HG03025 (cell line): ENCODE measurements around the gene RAB11FIP5.

Source experiments
- ATAC-seq: cut with Tn5 transposase; IDR thresholded peaks from one replicate; pipeline ENCODE4 v1.9.1; 2021; ENCODE audit warnings: mild to moderate bottlenecking, moderate library complexity; ENCODE audit not compliant: unreplicated experiment, low FRiP score

The RAB11FIP5 gene

DNA sequence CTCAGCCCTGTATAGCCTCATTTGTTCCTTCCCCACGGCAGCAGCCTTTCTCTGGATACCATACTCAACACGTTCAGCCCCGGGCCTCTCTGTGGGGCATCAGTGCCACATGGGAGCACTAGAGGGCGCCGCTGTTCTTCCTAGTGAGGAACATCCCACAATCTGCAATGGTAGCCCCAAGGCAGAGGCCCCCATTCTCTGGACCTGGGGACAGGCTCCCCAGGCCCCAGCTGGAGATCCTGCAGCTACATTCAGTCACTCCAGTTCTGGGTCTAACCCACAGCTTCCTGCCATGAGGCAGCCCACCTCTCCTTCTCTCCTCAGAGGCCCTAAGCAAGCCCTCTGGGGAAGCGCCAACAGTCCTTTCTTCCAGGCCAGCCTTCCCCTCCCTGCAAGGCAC lies 27.1 kb downstream of the RAB11FIP5 start:
- ATAC-seq: peak; percentile 75

DNA sequence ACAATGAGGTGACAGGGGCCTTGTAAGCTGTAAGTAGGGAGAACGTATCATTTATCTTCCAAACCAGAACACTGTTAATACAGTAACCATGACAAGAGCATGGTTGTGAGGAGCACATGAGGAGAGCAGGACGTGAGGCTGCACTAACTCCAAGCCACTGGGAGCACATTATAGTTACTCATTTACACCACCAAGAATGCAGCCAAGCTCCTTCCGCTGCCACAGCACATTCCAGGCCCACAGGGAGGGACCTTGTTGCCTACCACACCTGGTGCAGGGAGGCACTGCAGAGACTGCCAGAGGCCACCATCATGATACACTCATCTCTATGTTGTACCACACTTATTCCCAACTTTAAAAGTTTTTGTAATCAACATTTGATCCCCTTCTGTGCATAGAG lies 27.8 kb downstream of the RAB11FIP5 start:
- ATAC-seq: no peak

DNA sequence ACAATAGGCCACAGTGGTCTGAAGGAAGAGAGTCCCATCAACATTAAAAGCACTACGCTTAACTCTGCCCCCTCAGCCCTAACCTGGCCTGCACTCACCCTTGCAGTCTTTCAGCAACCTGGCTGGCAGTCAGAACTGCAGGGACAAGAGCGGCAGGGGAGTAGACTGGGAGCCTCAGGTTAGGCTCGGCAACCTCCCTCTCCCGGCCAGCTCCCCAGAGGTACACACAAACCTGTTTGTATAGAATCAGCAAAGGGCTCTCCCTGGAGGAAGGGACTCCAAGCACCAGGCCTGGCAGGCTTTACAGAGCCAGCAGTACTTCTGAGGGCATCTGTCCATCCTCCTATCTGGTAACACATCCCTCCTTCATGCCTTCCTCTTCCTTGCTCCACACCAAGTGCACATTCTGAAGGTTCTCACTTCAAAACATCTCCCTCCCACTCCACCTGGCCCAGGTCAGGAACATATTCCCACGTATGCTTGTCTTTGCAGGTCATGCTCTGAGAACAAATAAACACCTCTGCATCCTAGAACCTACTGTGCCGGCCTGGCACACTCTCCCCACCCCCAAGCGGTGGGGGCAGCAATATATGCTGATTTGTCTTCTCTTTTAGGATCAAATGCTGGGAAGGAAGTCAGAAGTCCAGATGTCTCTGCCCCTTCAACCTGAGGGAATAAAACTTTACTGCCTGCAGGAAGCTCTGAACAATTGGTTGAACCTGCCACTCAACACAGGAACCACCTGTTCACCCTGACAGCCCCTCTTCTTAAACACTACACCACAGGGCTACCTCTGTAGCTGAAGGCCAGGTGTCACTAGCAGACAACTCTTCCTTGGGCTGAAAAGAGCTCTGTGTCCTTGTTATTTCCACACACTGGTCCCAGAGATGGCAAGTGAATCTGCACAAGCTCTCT lies 28.6 kb downstream of the RAB11FIP5 start:
- no peak for ATAC-seq

DNA sequence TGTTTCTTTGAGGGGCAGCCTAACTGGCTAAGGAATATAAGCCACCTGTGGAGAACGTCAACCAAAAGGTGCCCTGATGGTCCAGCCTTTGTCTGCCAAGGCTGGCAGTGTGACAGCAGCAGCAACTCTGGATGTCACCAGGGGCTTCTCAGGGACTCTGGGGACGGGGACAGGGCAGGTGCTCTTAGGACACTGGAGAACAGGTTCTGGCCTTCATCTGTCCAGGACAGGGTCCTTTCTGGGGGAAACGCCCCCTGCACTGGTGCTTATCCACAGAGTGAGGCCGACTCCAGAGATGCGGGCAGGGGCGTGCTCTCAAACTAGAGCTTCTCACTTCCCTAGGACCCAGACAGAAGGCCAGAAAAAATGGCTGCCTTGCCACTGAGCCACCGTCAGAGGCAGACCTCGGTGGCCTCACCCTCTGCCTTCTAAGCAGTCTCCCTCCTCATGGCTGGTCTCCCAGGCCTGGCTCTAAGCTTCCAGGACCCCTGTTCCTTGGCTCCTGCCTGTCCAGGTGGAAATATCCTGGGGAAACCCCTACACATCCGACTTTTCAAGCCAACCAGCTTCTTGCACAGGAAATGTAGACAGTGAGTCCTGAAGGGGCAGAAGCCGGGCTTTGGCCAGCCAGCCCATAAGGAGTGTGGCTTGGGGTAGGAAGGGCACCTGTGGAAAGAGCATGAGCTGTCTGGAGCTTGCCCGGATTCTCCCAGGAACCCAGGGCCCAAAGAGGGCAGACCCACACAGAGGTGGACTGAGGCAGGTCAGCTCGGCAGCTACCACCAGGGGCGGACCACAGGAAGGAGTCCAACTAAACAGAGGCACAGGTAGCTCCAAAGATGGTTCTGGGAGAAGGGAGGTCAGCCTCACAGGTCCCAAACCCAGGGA lies 30.0 kb downstream of the RAB11FIP5 start:
- no peak for ATAC-seq

DNA sequence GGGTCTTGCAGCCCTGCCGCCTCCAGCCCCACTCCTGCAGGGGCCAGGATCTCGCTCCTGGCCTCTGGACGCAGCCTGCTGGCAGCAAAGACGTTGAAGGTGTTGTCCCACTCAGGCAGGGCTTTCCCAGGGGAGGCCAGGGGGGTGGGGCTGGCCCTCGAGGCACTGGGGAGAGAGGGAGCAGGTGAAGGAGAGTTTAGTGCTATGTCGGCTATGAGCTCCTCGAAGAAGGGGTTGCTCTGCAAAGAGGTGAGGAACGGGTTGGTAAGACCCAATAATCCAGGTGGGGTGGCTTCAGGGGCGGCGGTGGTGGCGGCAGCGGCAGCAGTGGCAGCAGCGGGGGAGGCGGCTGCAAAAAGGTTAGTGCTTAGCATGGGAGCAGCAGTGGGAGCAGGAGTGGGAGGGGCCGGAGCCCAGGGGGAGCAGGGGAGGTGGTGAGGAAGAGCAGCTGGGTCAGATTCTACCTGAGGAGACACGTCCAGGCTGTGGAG lies 31.5 kb downstream of the RAB11FIP5 start:
- no peak for ATAC-seq

DNA sequence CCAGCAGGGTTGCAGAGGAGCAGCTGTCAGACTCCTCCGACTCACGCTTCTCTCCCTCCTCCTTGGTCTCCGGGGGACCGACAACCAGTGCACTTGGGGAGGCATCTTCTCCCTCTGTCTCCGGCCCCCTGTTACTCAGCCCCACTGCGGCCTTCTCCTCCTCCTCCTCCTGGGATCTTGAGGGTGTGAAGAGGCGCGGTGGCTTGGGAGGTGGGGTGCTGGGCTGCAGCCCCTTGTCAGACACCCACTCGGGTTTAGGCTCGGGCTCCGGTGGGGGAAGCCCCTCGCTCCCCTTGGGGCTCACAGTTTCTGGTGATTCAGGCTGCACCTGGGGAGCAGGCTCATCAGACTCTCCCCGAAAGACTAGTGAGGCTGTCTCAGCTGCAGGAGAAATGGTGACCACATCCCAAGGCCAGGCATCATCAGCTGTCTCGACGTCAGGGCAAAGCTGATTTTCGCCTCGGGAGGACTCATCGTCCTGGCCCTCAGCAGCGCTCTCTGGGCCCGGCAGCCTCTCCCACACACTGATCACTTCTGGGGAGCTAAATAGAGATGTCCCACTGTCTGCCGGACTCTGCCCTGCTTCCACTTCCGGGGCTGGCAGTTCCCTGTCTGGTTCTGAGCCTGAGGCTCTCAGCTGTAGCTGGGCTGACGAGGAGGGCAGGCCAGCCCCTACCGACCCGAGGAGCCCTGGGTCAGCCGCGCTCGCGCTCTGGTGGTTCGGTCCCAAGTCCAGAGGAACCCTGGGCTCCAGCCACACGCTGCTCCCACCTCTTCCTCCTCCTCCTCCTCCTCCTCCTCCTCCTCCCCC lies 32.2 kb downstream of the RAB11FIP5 start:
- ATAC-seq: no peak

DNA sequence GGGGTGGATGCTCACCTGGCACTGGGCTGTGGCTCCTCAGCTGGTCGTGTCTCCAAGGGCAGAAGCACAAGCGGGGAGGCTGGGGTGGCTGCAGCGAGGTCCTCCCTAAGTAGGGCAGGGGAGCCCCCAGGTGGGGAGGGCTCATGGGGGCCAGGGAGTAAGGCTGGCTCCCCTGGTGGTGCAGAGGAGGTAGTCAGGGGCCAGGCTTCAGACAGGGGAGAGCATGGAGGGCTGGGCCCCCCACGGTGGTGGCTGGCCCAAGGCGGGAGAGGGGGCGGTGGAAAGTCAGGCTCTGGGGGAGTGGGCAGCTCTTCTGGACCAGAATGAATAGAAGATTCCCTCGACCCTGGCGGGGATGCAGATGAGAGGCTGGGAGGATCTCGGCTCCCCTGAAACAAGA lies 33.1 kb downstream of the RAB11FIP5 start:
- ATAC-seq: no peak

DNA sequence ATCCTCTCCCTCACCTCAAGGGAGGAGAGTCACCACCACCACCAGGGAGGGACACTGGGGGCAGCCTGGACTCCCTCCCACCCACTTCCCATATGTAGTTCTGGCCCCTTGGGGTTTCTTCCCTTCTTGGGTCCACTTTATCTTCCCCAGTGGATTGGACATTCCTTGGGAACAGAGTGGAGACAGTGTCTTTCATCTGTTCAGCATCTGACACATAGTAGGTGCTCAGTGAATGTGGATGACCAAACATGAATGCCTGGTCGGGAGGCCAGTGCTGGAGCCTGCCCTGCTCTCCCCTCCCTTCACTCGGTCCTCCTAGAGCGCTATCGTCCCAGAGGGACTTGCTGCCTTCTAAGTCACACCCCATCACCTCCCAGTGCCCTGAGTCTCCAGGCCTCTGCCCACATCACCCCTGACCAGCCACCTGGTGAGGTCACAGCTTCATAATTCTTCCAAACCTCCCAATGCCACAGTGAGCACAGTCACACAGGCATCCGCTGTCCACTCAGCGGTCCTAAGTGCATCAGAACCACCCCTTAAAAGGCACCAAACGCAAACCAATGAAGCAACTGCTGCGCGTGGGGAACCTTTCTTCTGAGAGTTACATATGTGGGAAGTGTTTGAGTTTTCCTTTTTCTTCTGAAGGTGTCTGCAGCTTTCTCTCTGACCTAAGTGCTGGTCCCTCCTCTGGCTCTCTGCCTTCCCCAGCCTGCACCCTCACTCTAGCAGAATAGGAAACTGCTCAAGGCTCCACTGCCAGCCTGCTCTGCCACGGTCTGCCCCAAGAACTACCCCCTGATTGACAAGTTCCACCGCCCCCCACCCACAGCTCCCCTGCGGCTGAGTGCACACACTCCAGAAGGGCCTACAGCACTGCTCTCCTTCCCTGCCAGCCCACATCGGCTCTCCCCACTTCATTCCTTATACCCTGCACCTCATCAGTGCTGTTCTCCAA lies 34.0 kb downstream of the RAB11FIP5 start:
- no peak for ATAC-seq

DNA sequence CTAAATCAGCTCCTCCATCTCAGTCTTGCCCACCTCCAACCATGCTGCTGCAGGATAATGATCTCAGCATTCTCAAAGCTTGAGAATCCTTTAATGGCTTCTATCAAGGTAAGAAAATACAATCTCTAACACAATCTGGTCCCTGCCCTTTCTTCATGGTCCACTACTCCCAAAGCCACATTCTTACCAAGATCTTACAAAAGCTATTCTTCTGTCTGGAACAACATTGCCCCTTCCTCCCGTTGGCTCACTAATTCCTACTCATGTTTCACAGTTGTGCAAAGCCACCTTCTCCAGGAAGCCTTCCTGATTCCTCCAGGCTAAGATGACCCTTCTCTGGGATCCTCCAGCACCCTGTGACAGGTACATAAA lies 35.3 kb downstream of the RAB11FIP5 start:
- no peak for ATAC-seq

DNA sequence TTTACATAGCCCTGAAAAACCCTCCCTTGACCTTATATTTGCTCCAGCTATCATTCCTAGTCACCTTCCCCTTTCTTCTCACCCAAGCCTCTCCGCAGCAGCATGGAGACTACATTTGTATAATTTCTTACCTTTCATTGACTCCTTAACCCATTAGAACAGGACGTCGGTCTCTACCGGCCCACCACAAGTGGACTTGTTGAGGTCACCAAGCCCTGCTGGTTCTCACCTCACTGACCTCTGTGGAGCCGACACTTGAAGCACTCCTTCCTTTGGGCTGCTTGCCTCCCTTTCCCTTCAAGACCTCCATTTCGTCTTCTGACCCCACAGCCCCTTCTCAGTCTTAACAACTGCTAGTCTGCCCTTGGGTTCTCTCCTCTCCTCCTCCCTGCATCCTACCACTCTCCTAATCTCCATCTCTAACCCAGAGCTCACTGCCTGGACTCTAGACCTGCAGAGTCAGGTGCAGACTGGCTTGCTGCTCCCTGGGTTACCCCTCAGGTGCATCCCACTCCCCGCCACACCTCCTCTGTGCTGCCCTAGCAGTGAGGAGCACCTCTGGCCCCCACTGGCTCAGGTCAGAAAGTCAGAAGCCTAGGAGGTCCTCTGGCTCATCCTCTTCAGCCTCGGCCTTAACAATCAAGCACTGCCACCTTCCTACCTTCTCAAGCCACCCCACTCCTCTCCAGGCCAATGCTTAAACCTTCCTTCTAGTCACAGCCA lies 35.9 kb downstream of the RAB11FIP5 start:
- ATAC-seq: no peak

DNA sequence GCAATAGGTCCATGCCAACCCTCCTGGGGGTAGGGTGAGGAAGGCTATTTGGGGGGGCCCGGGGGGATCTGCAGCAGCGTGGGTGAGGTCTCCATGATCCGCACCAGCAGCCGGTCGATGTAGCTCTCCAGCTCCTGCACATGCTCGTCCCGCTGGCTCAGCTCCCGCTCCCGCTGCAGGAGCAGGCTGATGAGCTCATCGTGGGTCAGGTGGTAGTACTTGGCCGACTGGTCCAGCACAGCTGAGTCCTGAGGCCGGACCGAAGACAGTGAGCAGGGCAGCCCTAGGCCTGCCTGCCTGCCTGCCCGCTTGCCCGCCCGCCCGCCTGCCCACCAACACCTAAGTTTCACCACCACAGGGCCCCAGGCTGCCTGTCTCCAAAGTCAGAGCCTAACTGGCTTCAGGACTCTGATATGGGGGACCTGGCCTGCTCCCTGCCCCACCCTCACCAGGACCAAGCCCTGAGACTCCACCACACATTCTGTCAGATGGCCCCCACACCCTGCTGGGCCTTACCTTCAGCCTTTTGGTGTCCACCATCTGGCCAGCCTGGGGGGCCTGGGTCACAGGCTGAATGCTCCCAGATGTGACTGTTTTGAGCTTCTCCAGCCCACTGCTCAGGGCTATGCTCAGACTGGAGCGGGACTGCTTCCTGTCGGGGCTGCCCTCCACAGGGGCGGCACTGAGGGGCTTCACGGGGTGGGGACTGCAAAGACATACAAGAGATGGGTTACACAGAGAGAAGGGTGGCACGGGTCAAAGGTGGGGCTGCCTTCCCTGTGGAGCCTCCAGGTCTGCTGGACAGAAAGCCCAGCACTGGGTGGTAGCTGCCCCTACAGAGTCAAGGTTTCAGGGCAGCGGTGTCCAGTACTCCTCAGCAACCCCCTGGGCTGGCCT lies 37.0 kb downstream of the RAB11FIP5 start:
- ATAC-seq: no peak

DNA sequence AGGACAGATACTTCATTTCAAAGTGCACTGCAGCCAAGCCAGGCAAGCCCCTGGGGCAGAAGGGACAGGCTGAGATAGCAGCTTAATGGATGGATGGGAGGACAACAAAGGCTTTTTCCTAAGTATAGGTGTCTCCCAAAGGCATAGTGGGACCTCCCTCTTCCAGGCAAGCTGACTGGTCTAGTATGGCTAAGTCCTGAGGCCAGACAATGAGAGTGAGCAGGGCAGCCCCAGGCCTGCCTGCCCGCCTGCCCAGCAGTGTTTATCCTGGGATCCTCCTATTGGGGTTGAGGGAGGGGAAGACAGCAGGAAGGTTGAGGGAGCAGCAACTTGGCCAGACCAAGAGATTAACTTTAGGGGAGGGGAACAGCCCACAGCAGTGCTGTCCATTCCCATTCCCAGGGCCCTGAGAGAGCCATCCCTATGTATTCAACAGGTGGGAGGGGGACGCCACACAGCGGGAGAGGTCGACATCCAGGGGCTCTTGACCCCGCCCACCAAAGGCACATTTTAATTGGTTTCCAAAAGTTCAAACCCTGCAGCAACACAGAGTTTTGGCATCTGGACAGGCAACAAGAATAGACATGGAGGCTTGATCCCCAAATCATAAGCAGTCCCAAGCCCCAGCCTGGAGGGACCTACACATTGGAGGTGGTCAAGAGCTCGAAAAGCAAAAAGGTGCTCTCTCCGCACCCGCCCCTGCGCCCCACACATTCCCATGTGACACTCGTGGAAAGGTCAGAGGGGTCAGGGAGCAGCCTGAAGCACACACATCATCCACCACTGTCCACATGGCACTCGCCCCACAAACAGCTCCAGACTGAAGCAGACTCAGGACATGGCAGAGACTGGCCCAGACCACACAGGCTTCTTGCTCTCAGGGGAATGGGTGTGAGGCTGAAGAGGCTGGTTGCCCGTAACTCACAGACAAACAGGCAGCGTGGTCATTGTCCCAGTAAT lies 38.4 kb downstream of the RAB11FIP5 start:
- no peak for ATAC-seq

DNA sequence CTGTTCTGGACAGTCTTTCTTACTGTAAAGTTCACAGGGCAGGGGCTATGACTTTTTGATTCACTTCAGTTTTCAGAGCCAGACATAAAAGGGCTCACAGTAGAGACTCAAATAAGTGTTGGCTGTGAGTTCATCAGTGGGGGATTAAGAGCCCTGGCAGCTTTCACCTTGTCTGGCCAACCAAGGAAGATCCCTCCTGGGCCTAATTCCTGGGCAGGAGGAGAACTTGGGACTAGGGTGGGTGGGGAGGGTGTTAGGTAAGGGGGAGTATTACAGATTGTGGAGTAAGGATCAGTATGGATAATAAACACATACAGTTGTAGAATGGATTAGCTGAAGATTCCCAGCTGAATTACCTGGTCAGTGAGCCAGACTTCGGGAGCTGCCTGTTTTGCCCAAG lies 40.3 kb downstream of the RAB11FIP5 start:
- ATAC-seq: no peak

DNA sequence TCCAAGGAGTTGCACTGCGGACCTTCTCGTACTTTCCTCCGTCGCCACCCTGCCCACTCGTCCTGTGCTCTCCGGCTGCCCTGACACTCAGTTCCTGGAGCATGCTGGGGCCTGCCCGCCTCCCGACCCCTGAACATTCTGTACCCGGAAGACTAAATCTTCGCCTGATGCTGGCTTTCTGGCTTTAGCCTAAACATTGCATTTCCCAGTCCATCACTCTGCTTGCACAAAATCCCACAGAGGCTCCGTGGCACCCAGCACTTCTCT lies 40.7 kb downstream of the RAB11FIP5 start:
- ATAC-seq: no peak

DNA sequence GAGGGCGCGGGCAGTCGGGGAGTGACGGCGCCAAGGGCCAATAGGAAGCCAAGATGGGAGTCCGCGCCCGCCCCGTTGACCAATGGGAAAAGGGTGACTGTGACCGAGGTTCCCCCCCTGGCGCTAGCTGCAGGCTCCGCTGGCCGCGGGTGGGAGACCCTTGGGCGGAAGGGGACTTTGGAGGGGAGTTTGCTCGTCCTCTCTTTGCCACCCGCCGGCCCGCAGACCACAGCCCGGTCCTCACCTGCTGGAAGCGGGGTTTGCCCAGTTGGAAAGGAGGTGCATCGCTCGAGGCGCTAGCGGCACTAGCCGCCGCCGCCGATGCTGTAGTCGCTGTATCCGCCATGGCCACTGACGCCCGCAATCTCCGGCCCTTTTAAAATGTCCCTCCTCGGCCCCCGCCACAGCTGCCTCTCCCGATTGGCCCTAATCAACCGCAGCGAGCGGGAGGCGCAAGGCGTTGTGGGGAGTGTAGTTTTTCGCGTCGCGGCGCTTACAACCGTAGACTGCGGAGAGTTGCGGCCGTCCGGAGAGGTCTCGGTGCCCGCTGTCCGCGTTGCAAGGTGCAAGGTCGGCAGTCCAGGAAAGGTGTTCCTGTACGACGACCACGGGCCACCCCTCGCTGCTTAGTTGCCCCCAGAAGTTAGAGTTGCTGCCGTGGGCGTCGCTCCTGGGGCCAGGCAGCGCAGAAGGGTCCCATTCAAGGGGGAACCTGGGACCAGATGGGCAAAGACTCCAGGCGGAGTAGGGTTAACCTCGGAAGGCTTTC lies 41.2 kb downstream of the RAB11FIP5 start, which contains the start of gene SFXN5:
Gene SFXN5 (minus strand): TSS at position 353 of the 769 bp plus-strand sequence. CDS start 7 bp downstream, at position 346.
- peak; percentile 94 for ATAC-seq
